Thyroid gland (tissue), 4 donors: ENCODE results near the gene LIMS2. TPM values are rescaled to one million over a fixed set of nuclear protein-coding genes. Genes with fewer than 3 reads are reported as not detected.

ENCODE experiments used
- DNase-seq, 2 donors: peaks; one replicate each; pipeline ENCODE4 v3.0.0-alpha.2; 2019
- H3K27ac ChIP-seq, 3 donors: fragments of 200-600 bp; sonication (generic); 1 replicate in 2 of 3; 2 replicates in 1 of 3; pipeline ENCODE4 v1.5.1; 2016 to 2019; ENCODE audit warnings: mild to moderate bottlenecking in 1 of 3, moderate library complexity in 1 of 3
- H3K27me3 ChIP-seq: fragments of 200-600 bp; sonication (generic); one replicate; pipeline ENCODE4 v1.5.1; 2019
- H3K36me3 ChIP-seq, 2 donors: fragments of 200-600 bp; sonication (generic); one replicate each; pipeline ENCODE4 v1.5.1; 2016 to 2019
- H3K4me1 ChIP-seq, 2 donors: fragments of 200-600 bp; sonication (generic); one replicate each; pipeline ENCODE4 v1.5.1; 2017 to 2019
- H3K4me3 ChIP-seq, 3 donors: fragments of 200-600 bp; sonication (generic); replicated peaks in 1 of 3; 1 replicate in 2 of 3; 2 replicates in 1 of 3; pipeline ENCODE4 v1.5.1; 2016; ENCODE audit warnings: mild to moderate bottlenecking in 1 of 3
- H3K9me3 ChIP-seq: fragments of 200-600 bp; sonication (generic); one replicate; pipeline ENCODE4 v1.5.1; 2017
- CTCF ChIP-seq, 6 experiments: fragments of 200-600 bp in 3 of 6; fragments of 450-650 bp in 3 of 6; sonication (generic) in 3 of 6; IDR thresholded peaks; one replicate each; pipeline ENCODE4 v1.5.1; 2016 to 2019; ENCODE audit warnings: antibody characterized with exemption in 6 of 6, mild to moderate bottlenecking in 2 of 6, inconsistent platforms in 1 of 6, moderate library complexity in 1 of 6
- POLR2A ChIP-seq, 2 donors: fragments of 450-650 bp; IDR thresholded peaks; one replicate each; pipeline ENCODE4 v1.6.1; 2017; ENCODE audit warnings: antibody characterized with exemption in 2 of 2, mild to moderate bottlenecking in 2 of 2, moderate library complexity in 1 of 2
- WGBS, 2 donors: methylation state at CpG; one replicate each; pipeline ENCODE4 v1.1.5; 2017; 5-methylcytosine and 5-hydroxymethylcytosine counted together
- intact Hi-C: fragments of 100-400 bp; cut with DNase I; formaldehyde crosslinking; loops from one replicate; pipeline ENCODE4 v1.15.1; 2023
- total RNA-seq, 4 donors: library from RNA; depleted of rRNA; stranded (reverse); fragments of >200 nt; gene quantifications; one replicate each; pipeline ENCODE4 v1.2.3, GENCODE V29; 2016

The LIMS2 gene
- total RNA-seq, 4 donors from 2014 or later: 9.1 to 27.8 (median 14.2) TPM

- no peaks in the 10 kb centered on the region for H3K4me1 ChIP-seq
- DNase-seq: no peak
- no peak for TF ChIP-seq CTCF (IDR thresholded peaks at IDR 0.05)
- no peak for TF ChIP-seq POLR2A (IDR thresholded peaks at IDR 0.05)
- H3K9me3 ChIP-seq: no peaks in the 10 kb centered on the region
- no peaks in the 10 kb centered on the region for H3K27me3 ChIP-seq
- intact Hi-C loops: no loop called here
- WGBS, 2 donors: 91 to 93% methylated on average over 33 to 38 of the region's 38 CpGs
- H3K36me3 ChIP-seq: no peaks in the 10 kb centered on the region
- H3K27ac ChIP-seq: no peak overlapping the region
- no peak overlapping the region for H3K4me3 ChIP-seq
Measured at GRCh38 chr2:127623388-127624319, 51.7 kb downstream of the LIMS2 start.

GRCh38 chr2:127622561-127623387 lies 52.6 kb downstream of the LIMS2 start:
- DNase-seq: no peak
- H3K4me1 ChIP-seq: no peaks in the 10 kb centered on the region
- H3K4me3 ChIP-seq: no peak overlapping the region
- no peaks in the 10 kb centered on the region for H3K36me3 ChIP-seq
- no peaks in the 10 kb centered on the region for H3K9me3 ChIP-seq
- TF ChIP-seq CTCF (IDR thresholded peaks at IDR 0.05) (no peak), POLR2A (IDR thresholded peaks at IDR 0.05) (no peak)
- intact Hi-C loops: no loop called here
- H3K27me3 ChIP-seq: no peaks in the 10 kb centered on the region
- WGBS, 2 donors: 85 to 91% methylated on average over 13 to 21 of the region's 21 CpGs
- no peak overlapping the region for H3K27ac ChIP-seq

GRCh38 chr2:127621981-127622431 lies 53.3 kb downstream of the LIMS2 start:
- no peaks in the 10 kb centered on the region for H3K9me3 ChIP-seq
- WGBS, 2 donors: 93 to 96% methylated on average over 14 of the region's 15 CpGs
- no peaks in the 10 kb centered on the region for H3K36me3 ChIP-seq
- no peaks in the 10 kb centered on the region for H3K4me1 ChIP-seq
- H3K27ac ChIP-seq: no peak overlapping the region
- TF ChIP-seq CTCF (IDR thresholded peaks at IDR 0.05): no peak
- no peak overlapping the region for H3K4me3 ChIP-seq
- intact Hi-C loops: no loop called here
- no peak for DNase-seq
- H3K27me3 ChIP-seq: no peaks in the 10 kb centered on the region

GRCh38 chr2:127620866-127621265 lies 54.5 kb downstream of the LIMS2 start:
- intact Hi-C loops: no loop called here
- H3K4me1 ChIP-seq: no peaks in the 10 kb centered on the region
- TF ChIP-seq POLR2A (IDR thresholded peaks at IDR 0.05) (no peak), CTCF (IDR thresholded peaks at IDR 0.05) (no peak)
- H3K9me3 ChIP-seq: no peaks in the 10 kb centered on the region
- WGBS, 2 donors: 68 to 69% methylated on average over 3 of the region's 3 CpGs
- DNase-seq: no peak
- no peaks in the 10 kb centered on the region for H3K36me3 ChIP-seq
- H3K27ac ChIP-seq: no peak overlapping the region
- H3K4me3 ChIP-seq: no peak overlapping the region
- H3K27me3 ChIP-seq: no peaks in the 10 kb centered on the region
